ENCODE measurements around the gene MFSD11. TPM values are rescaled to one million over a fixed set of nuclear protein-coding genes. Genes with fewer than 3 reads are reported as not detected.

Gene MFSD11
- total and polyA plus RNA-seq, 2 donors (not counting 3 experiments of a cell fraction or from before 2014, with no cell fraction given), result 23.5 to 35.2 TPM

GRCh38 chr17:76789235-76789788 is 51.4 kb downstream of the MFSD11 start:
- no TSS peak for BruUV-seq (replicated peaks)
- no peak for TF ChIP-seq GATA2 (IDR thresholded peaks at IDR 0.05; ENCODE audit: insufficient read depth, insufficient read length, low read depth, low read length)
- no peak for TF ChIP-seq POLR2AphosphoS5 (IDR thresholded peaks at IDR 0.05; ENCODE audit: insufficient read depth, low read depth, low read length)
- TF ChIP-seq EZH2 (IDR thresholded peaks at IDR 0.05; ENCODE audit: borderline replicate concordance, low read depth, low read length, severe bottlenecking), result no peak
- TF ChIP-seq JUN (IDR thresholded peaks at IDR 0.05; ENCODE audit: borderline replicate concordance, insufficient read depth, insufficient read length, low read depth), result no peak
- TF ChIP-seq POLR2A (IDR thresholded peaks at IDR 0.05; ENCODE audit: low read depth, low read length), result no peak
- no peak for TF ChIP-seq CTCF (IDR thresholded peaks at IDR 0.05; ENCODE audit: extremely low read depth in 1 of 2, insufficient read depth in 1 of 2, low read depth in 1 of 2, low read length in 2 of 2)
- no peak for TF ChIP-seq FOS (IDR thresholded peaks at IDR 0.05; ENCODE audit: borderline replicate concordance, insufficient read depth, low read length)
- TF ChIP-seq MYC (IDR thresholded peaks at IDR 0.05; ENCODE audit: low read depth, low read length), result no peak
- TF ChIP-seq MAX (IDR thresholded peaks at IDR 0.05; ENCODE audit: insufficient read depth, insufficient read length), result no peak
- H3K4me3 ChIP-seq (replicated peaks in 1 of 3; ENCODE audit: insufficient read depth in 1 of 3, low read depth in 1 of 3, low read length in 3 of 3), result no peak overlapping the region
- H3K4me2 ChIP-seq (ENCODE audit: insufficient read depth, low read length), result no peak overlapping the region
- DNase-seq (ENCODE audit: low read depth, low spot score), result no peak
- no peaks in the 10 kb centered on the region for H3K9me3 ChIP-seq (replicated peaks; ENCODE audit: control insufficient read depth, insufficient read depth, low read length)
- H2AFZ ChIP-seq (ENCODE audit: low read depth, low read length), result no peak overlapping the region
- CTCF ChIA-PET, result no interaction called here
- no peaks in the 10 kb centered on the region for H3K36me3 ChIP-seq (ENCODE audit: control insufficient read depth in 2 of 2, extremely low read depth in 1 of 2, insufficient read depth in 2 of 2, low read length in 2 of 2)
- no peaks in the 10 kb centered on the region for H4K20me1 ChIP-seq (replicated peaks; ENCODE audit: control insufficient read depth, extremely low read depth, insufficient read depth, low read length)
- intact Hi-C loops (cut with micrococcal nuclease) (no loop called here), dilution Hi-C loops (cut with MboI; ENCODE audit: extremely low pct_ligation_motif_present, low sequenced_read_pairs) (no loop called here)
- no peak overlapping the region for H3K9ac ChIP-seq (replicated peaks; ENCODE audit: extremely low read depth, insufficient read depth, low read length)
- peaks cover 13% of the 10 kb centered on the region for H3K4me1 ChIP-seq (ENCODE audit: control insufficient read depth, extremely low read depth, insufficient read depth, low read length)
- no peaks in the 10 kb centered on the region for H3K27me3 ChIP-seq (ENCODE audit: control insufficient read depth in 2 of 2, insufficient read depth in 2 of 2, low read length in 2 of 2)
- POLR2A ChIA-PET, result no interaction called here
- no peaks in the 10 kb centered on the region for H3K9me1 ChIP-seq (replicated peaks; ENCODE audit: control insufficient read depth, extremely low read depth, insufficient read depth, low read length)
- H3K27ac ChIP-seq (ENCODE audit: insufficient read depth, low read depth, low read length), result no peak overlapping the region
- no peak for FAIRE-seq
- no peaks in the 10 kb centered on the region for H3K79me2 ChIP-seq (ENCODE audit: control insufficient read depth, insufficient read depth, low read length)
